ENCODE measurements around the gene KCNK5.
A peak's percentile ranks its signal among the peaks of the same experiment; 100 is the strongest.

The KCNK5 gene

DNA sequence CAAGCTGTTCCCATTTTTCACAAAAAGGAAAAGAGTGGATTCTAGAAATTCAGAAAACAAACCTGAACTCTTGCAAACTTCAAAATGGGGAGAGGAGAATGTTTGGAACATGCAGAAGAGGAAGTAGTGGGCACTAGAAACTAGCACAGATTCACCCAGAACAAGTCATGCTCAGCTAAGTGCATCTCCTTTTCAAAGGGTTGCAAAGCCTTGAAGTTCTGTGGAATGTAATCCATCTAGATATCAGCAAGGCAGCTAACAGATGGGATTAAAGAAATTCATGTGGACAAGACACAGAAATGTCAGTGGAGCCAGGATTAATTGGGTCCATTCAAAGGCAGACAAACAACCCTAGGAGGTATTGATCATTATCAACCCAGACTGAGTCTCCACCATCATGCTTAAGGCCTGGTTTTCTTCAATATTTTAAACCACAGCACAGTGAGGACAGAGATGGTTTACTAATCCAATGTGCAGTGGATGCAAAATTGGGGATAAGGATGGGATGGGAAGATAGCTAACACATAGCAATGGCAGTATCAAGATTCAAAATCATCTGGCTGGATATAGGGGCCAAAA is 31.3 kb downstream of the KCNK5 start:
- DNase-seq (ENCODE audit: low spot score), result no peak

DNA sequence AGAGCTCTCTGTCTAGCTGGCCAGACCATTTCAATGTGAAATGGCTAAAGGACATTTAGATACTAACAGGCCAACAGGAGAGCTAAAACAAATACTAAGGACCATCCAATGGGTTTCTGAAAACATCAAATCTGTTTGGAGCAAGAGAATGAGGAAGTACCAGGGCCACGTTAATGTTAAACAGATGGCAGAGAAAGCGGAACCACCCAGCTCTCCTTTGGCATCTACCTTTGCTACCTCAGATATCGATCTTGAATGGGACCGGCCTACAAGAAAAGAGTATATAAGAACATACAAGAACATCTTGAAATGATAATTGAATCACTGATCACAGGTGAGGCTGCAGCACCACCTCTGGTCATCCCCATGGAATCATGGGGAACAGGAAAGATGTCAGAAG is 31.8 kb downstream of the KCNK5 start:
- no peak for DNase-seq (ENCODE audit: low spot score)

- no peak for DNase-seq (ENCODE audit: low spot score)
Measured at GRCh38 chr6:39196673-39197091, 32.6 kb downstream of the KCNK5 start.

- no peak for DNase-seq (ENCODE audit: low spot score)
Measured at GRCh38 chr6:39195792-39196385, 33.4 kb downstream of the KCNK5 start.

- no peak for DNase-seq (ENCODE audit: low spot score)
Measured at GRCh38 chr6:39194466-39194865, 34.8 kb downstream of the KCNK5 start.

DNA sequence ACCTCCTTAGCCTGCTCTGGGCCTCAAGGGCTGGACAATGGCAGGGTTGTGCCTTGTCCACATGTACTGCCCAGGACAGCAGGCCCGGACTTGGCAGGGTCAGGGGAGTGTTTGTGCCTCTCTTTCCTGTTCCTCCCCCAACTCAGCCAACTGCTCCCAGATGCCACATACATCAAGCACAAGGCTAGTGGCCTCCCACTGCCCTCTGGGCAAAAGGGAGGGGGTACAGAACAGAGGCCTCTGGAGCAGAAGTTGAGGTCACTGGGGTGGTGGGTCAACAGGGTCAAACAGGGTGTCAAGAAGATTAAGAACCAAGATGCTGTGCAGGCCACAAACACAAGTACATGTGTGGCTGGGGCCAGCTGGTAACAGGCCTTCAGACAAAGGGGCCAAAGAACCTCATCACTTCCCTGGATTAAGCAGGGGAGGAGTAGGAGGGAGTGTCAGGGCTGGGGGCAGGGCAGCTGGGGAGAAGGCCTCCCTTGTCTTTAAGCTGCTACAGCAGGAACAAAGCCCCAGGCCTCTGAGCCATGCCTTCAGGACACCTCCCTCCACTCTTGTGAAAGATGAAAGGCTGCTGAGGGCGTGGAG is 36.0 kb downstream of the KCNK5 start:
- DNase-seq (ENCODE audit: low spot score), result peak; percentile 83

GRCh38 chr6:39192736-39193135 is 36.5 kb downstream of the KCNK5 start:
- DNase-seq (ENCODE audit: low spot score), result no peak

DNA sequence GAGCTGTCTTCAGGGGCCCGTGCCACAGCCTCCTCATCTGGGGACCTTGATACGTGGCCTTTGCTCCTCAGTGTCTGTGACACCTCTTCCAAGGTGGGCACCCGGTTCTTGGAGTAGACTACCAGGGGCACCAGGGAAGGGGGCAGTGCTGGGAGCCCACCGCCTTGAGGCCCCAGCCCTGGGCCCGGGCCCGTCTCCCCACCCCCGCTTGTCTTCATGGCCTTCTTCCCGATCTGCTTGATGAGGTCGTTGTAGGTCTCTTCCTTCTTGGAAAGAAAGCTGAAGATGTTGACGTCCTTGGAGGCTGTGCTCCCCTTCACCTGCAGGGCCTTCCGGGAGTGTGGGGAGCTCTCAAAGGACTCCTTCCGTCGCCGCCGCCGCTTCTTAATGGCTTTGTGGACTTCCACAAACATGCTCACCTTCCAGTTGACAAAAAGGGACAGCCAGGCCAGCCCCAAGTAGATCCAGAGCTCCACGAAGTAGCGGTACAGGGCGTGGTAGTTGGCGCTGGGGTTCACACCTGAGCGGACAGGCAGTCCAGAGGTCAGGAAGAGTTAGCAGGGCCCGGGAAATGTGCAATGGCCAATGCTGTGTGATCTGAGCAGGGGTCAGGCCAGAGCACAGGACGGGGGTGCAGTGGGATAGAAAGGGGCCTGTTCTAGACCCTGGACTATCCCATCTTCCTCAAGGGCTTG is 37.9 kb downstream of the KCNK5 start:
- DNase-seq (ENCODE audit: low spot score), result no peak

GRCh38 chr6:39190545-39191235 is 38.6 kb downstream of the KCNK5 start:
- no peak for DNase-seq (ENCODE audit: low spot score)

DNA sequence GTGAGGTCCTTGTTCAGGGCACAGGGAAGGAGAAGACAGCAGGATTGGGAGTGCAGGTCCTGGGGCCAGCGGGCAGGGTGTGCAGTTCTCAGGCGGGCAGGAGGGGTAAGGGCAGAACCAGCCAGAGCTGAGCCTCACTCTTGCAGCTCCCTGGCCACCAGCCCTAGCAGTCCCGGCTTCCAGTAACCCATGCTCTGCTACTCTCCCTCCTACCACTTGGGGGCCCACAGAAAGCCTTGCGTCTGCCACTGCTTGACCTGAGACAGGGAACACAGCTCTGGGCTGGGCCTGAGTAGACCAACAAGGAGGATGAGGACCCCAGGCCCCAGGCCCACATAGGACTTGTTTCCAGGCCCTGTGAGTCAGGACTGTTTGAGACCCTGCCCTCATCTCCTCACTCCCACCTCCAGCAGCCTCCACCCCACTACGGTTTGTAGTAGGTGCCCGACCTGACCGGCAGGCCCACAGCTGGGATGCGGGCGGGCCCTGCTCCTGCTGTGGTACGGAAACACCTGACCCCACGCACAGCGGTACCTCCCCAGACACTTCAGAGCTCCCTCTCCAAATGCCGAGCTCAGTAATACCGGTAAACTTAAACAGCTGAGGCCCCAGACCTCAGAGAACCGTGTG is 39.2 kb downstream of the KCNK5 start:
- DNase-seq (ENCODE audit: low spot score), result peak; percentile 77

DNA sequence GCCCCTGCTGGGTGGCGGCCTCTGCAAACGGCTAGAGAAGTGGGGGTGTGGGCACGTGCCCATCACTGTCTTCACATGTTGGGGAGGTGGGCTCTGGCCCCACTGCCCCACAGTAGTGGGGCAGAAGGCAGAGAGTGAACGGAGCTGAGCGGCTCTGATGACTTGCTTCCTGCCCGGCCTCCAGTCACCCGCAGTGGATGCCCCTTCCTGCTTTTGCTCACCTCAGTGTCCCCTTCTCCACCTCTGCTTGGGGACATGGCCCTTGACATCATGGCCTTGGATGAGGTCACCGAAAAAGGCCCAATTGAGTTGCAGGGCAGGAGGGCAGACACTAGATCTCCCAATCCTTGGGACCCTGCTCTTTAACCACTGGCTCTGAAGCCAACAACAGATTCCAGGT is 40.1 kb downstream of the KCNK5 start:
- no peak for DNase-seq (ENCODE audit: low spot score)

DNA sequence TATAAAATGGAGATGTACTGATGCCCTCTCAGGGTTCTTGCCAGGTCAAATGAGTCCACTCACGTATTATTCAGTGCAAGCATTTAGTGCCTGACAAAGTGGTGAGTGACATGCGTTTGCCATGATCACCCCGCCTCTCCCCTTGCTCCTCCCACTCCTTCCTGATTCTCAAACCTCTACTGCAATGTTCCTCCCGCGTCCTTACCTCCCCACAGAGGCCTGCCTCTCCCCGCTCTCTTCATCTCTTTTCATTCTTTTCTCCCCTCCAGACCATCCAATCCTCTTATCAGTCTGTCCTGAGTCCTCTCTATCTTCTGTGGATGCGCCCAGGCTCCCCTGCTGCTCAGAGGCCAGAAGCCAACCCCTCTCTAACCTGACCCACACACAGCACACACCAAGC is 40.7 kb downstream of the KCNK5 start:
- DNase-seq (ENCODE audit: low spot score), result no peak

DNA sequence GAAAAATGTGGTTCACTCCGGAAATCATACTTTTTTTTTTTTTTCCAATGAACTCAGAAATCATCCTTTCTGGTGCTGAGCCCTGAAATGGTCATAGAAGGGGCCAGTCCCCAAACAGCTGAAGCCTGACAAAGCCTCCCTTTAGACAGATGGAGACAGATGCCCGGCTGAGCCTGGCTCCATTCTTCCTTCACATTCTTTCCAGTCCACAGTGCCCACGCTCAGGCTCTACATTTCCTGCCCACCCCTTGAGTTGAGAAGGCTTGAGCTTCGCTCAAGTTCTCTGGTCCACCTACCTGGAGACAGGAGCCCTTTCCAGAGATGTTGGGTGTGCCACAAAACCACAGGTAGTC is 41.2 kb downstream of the KCNK5 start:
- DNase-seq (ENCODE audit: low spot score), result no peak

DNA sequence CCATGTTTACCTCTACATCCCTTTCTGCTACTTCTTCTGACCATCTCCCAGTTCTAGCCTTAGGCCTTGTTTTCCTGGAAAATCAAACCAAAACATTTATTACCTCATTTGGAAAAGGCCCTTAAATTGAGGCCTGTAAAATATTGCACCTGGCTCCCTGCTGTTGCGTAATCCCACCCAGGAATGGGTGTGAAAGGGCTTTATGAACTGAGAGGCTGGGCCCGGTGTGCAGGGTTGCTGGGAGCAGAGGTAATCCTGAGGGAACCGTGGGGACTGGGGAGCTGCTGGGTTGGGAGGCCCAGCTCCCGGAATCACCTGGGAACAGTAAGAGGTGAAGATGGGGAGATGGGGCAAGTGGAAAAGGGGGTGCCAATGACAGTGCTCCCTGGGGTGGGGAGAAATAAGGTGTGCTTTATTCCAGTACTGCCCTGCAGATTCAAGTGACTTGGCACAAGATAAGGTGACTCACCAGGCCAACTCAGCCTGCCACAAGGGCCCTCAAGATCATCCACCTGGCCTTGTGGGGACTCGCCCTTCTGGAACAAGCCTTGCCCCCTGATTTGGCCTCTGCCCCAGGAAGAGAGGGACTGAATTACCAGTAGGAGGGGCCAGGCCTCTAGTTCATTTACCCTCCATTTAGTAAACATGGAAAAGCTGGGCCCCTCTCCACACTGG is 44.2 kb downstream of the KCNK5 start:
- no peak for DNase-seq (ENCODE audit: low spot score)

GRCh38 chr6:39182604-39183003 is 46.7 kb downstream of the KCNK5 start:
- no peak for DNase-seq (ENCODE audit: low spot score)

- DNase-seq (ENCODE audit: low spot score), result no peak
Measured at GRCh38 chr6:39181826-39182225, 47.4 kb downstream of the KCNK5 start.

GRCh38 chr6:39181333-39181732 is 47.9 kb downstream of the KCNK5 start:
- no peak for DNase-seq (ENCODE audit: low spot score)

- DNase-seq (ENCODE audit: low spot score), result no peak
Measured at GRCh38 chr6:39178804-39179203, 50.5 kb downstream of the KCNK5 start.

DNA sequence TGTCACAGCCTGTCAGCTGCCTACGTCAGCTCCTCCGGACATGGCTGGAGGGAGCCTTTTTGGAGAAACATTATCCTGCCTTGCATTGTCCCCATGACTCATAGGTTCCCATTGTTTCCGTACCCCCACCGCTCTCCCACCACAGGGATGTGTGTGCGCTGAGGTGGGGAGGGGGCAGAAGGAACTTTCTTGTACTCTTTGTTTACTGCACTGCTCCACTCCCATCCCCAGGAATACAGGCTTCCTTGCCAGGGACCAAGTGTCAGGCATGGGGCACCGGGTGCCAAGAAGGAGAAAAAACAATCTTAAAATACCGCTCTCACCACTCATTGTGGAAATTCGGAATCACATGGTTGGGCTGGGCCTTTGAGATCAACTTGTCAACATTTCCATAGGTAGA is 51.0 kb downstream of the KCNK5 start:
- no peak for DNase-seq (ENCODE audit: low spot score)

DNA sequence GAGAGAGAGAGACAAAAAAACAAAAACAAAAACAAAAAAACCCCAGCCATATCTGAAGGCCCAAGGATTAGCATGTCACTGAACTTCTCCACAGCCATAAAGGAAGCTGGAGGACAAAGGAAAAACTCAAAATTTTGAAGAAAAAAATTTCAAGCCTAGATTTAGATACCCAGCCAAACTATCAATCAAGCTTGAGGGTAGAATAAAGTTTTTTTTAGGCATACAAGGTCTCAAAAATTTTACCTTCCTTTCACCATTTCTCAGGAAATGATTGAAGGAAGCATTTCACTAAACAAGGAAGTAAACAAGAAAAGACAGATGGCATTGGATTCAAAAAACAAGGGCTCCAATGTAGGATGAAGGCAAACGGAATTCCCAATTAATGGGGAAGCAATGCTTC is 52.1 kb downstream of the KCNK5 start:
- no peak for DNase-seq (ENCODE audit: low spot score)

DNA sequence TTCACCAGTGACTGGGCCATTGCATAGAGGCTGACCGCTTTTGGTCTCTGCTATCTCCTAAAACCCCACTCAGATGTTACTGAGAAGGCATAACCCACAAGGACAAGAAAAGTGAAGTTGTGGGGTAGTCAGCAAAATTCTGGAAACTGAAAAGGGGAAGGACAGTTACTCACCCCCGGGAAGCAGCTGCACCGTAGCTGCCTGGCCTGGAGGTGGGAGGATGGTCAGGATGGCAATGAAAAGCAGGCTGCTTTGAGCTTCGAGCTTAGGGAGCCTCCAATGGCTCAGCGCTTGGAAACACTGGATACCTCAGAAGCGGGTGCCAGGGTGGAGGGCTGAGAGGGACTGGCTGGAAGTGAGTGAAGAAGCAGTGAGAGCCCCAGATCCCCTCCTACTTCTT is 56.0 kb downstream of the KCNK5 start:
- no peak for DNase-seq (ENCODE audit: low spot score)

- no peak for DNase-seq (ENCODE audit: low spot score)
Measured at GRCh38 chr6:39172377-39172757, 56.9 kb downstream of the KCNK5 start.
